Ovary (tissue), 9 donors: ENCODE results near the gene OR9I1. TPM values are rescaled to one million over a fixed set of nuclear protein-coding genes. Genes with fewer than 3 reads are reported as not detected.

Experiments
- DNase-seq, 5 donors: peaks; one replicate each; pipeline ENCODE4 v3.0.0-alpha.2; 2019 to 2020
- H3K27ac ChIP-seq, 2 donors: fragments of 200-600 bp; one replicate each; pipeline versions ENCODE4 v1.5.1 to v1.8.0; 2019 to 2022
- H3K27me3 ChIP-seq: fragments of 200-600 bp; one replicate; pipeline ENCODE4 v1.8.0; 2022
- H3K36me3 ChIP-seq: fragments of 200-600 bp; sonication (generic); one replicate; pipeline ENCODE4 v1.5.1; 2019
- H3K4me1 ChIP-seq: one replicate; pipeline ENCODE4 v1.8.1; 2013; ENCODE audit warnings: mild to moderate bottlenecking, moderate library complexity; ENCODE audit not compliant: insufficient read depth
- H3K4me3 ChIP-seq: fragments of 200-600 bp; sonication (generic); one replicate; pipeline ENCODE4 v1.5.1; 2017
- H3K9me3 ChIP-seq, 2 donors: fragments of 200-600 bp in 1 of 2; sonication (generic) in 1 of 2; one replicate each; pipeline versions ENCODE4 v1.5.1 to v1.8.1; 2013 to 2019; ENCODE audit warnings: mild to moderate bottlenecking in 1 of 2, moderate library complexity in 1 of 2
- CTCF ChIP-seq, 3 donors: fragments of 450-650 bp in 2 of 3; fragments of 200-600 bp in 1 of 3; IDR thresholded peaks; one replicate each; pipeline versions ENCODE4 v1.5.1 to v1.8.0; 2016 to 2022; ENCODE audit warnings: antibody characterized with exemption in 3 of 3, mild to moderate bottlenecking in 1 of 3
- EP300 ChIP-seq: sonication (generic); formaldehyde crosslinking; IDR thresholded peaks from one replicate; pipeline ENCODE4 v1.6.1; 2017; ENCODE audit warnings: antibody characterized with exemption
- POLR2A ChIP-seq: fragments of 450-650 bp; IDR thresholded peaks from one replicate; pipeline ENCODE4 v1.6.1; 2017; ENCODE audit warnings: antibody characterized with exemption, mild to moderate bottlenecking, moderate library complexity
- WGBS, 3 donors: extraction: QIAGEN DNeasy Blood & Tissue Kit in 1 of 3; methylation state at CpG; one replicate each; pipeline versions ENCODE4 v1.1.5 to v1.1.7; 2013 to 2017; 5-methylcytosine and 5-hydroxymethylcytosine counted together
- intact Hi-C, 4 donors: fragments of 100-400 bp; cut with DNase I; formaldehyde crosslinking; loops; one replicate each; pipeline versions ENCODE4 v1.11.0 to v1.15.1; 2022 to 2023
- polyA plus RNA-seq, 2 donors: library from polyadenylated mRNA; stranded (reverse); fragments of 200-250 nt in 1 of 2; fragments of 350-450 nt in 1 of 2; fragmentation: Illumina TruSeq in 1 of 2; extraction: RNeasy Lipid Tissue Mini Kit (QIAGEN cat#74804) in 1 of 2; gene quantifications; one replicate each; pipeline ENCODE4 v1.2.3, GENCODE V29; 2013 to 2014
- total RNA-seq, 7 donors: library from RNA; depleted of rRNA in 2 of 7; stranded (reverse); fragments of >200 nt in 2 of 7; fragmentation: NEBNext Ultra II Directional in 3 of 7; extraction: Animal tissue kit (Norgen Biotek cat#: 25700) in 3 of 7; gene quantifications; one replicate each; pipeline versions ENCODE4 v1.1.0 to v1.2.4, GENCODE V29; 2016 to 2023
- donor health status: DM: no; HTN: no; CAD: no; lungs with moderate emphysema.
- donor health status: DM: no; HTN: no; CAD: no.
- donor health status: Bipolar disorder and iron deficiency.
- donor health status: DM: yes; HTN: yes; CAD: no.
- donor health status: DM: no; HTN: no; CAD: no.
- donor health status: DM: yes; HTN: yes; CAD: no.

The OR9I1 gene
- total and polyA plus RNA-seq, 9 donors = not detected

- TF ChIP-seq POLR2A = no peak
- TF ChIP-seq CTCF (IDR thresholded peaks at IDR 0.05) = no peak
- no peak for TF ChIP-seq EP300
- no peaks in the 10 kb centered on the region for H3K9me3 ChIP-seq
- H3K27me3 ChIP-seq = no peaks in the 10 kb centered on the region
- WGBS, 3 donors = 59 to 62% (median 59%) methylated on average over 7 of the region's 7 CpGs
- no peak overlapping the region for H3K27ac ChIP-seq
- no peak overlapping the region for H3K4me3 ChIP-seq
- intact Hi-C loops = no loop called here
- H3K4me1 ChIP-seq = no peaks in the 10 kb centered on the region
- H3K36me3 ChIP-seq = no peaks in the 10 kb centered on the region
- DNase-seq = no peak
Measured at GRCh38 chr11:58133309-58134076, 8.2 kb upstream of the OR9I1 start.

- Histone ChIP-seq H3K4me3 (no peak overlapping the region), H3K36me3 (no peaks in the 10 kb centered on the region), H3K9me3 (no peaks in the 10 kb centered on the region), H3K27me3 (no peaks in the 10 kb centered on the region), H3K4me1 (no peaks in the 10 kb centered on the region), H3K27ac (no peak overlapping the region)
- DNase-seq = no peak
- TF ChIP-seq CTCF (IDR thresholded peaks at IDR 0.05) (no peak), EP300 (no peak), POLR2A (no peak)
- intact Hi-C loops = no loop called here
Measured at GRCh38 chr11:58127350-58127749, 2.0 kb upstream of the OR9I1 start.

GRCh38 chr11:58121096-58121495, 4.2 kb downstream of the OR9I1 start:
- intact Hi-C loops = no loop called here

GRCh38 chr11:58097437-58097836, 27.9 kb downstream of the OR9I1 start:
- Histone ChIP-seq H3K36me3 (no peaks in the 10 kb centered on the region), H3K4me3 (no peak overlapping the region), H3K4me1 (no peaks in the 10 kb centered on the region), H3K27ac (no peak overlapping the region), H3K9me3 (no peaks in the 10 kb centered on the region), H3K27me3 (no peaks in the 10 kb centered on the region)
- WGBS, 3 donors = 78 to 91% (median 87%) methylated on average over 2 of the region's 2 CpGs
- intact Hi-C loops = no loop called here
- TF ChIP-seq EP300 (no peak), POLR2A (no peak), CTCF (IDR thresholded peaks at IDR 0.05) (no peak)
- no peak for DNase-seq

More at GRCh38 chr11:58121096-58121495, 4.2 kb downstream of the OR9I1 start:
- no peak overlapping the region for H3K27ac ChIP-seq
- no peaks in the 10 kb centered on the region for H3K27me3 ChIP-seq
- TF ChIP-seq POLR2A (no peak), CTCF (IDR thresholded peaks at IDR 0.05) (no peak), EP300 (no peak)
- no peak for DNase-seq
- H3K36me3 ChIP-seq = no peaks in the 10 kb centered on the region
- H3K4me3 ChIP-seq = no peak overlapping the region
- 51 to 60% (median 51%) methylated on average over 1 of the region's 1 CpG for WGBS, 3 donors
- H3K9me3 ChIP-seq = no peaks in the 10 kb centered on the region
- no peaks in the 10 kb centered on the region for H3K4me1 ChIP-seq
